Posterior vena cava (tissue), 2 donors: Measurements from ENCODE around the gene CFI. TPM values are rescaled to one million over a fixed set of nuclear protein-coding genes. Genes with fewer than 3 reads are reported as not detected.
A peak's percentile ranks its signal among the peaks of the same experiment; 100 is the strongest.

Experiments used
- DNase-seq: peaks from one replicate; pipeline ENCODE4 v3.0.0-alpha.2; 2020; ENCODE audit warnings: low spot score
- intact Hi-C, 2 donors: fragments of 100-400 bp; cut with DNase I; formaldehyde crosslinking; loops; one replicate each; pipeline versions ENCODE4 v1.14.1 to v1.14.2; 2022 to 2023
- total RNA-seq, 2 donors: library from RNA; stranded (reverse); fragmentation: NEBNext Ultra II Directional; extraction: Animal tissue kit (Norgen Biotek cat#: 25700); gene quantifications; one replicate each; pipeline ENCODE4 v1.2.1, GENCODE V29; 2021
- donor health status: DM: yes; HTN: yes; CAD: no.
- donor health status: DM: yes; HTN: yes; CAD: no.

CFI gene
- total RNA-seq, 2 donors from 2014 or later, result 21.1 to 33.9 TPM

DNA sequence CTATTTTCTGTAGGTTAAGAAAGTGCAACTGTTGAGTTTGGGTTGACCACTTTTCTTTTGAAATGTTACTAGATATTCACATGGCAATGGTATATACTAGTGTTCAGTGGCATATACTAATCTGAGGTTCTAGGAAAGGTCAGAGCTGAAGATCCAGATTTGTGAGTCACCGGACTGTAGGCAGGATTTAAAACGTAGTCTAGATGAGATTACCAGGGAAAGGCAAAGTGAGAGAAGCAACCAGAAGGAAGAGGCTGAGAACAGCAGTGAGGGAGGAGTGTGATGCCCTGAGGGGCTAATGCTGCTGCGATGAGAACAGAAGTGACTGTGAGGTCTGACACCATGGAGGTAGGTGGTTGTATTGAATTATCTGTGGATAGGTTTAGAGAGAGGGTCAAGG, 62.3 kb downstream of the CFI start:
- intact Hi-C loops, result no loop called here
- DNase-seq, result no peak

DNA sequence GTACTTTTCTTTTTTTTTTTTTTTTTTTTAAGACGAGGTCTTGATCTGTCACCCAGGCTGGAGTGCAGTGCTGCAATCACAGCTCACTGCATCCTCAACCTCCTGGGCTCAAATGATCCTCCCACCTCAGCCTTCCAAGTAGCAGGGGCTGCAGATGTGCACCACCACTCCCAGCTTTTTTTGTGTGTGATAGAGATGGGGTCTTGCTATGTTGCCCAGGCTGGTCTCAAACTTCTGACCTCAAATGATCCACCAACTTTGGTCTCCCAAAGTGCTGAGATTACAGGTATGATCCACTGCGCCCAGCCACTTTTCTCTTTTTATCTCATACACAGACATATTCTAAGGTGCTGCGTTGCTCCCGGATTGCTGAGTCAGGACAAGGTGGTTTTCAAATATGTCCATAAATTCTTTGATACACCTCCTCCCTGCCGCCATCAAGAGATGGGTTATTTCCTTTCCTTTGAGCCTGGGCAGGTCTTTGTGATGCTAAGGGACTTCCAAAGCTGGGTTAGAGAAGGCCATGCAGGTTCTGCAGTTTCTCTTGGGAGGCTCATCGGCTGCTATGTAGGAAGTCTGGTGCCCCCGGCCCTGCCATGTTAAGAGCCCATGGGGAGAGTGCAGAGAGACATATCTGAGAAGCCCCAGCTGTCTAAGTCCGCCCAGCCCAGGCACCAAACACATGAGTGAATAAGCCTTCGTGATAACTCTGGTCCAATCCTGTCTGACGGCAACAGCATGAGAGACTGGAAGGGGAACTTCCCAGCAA, 63.5 kb downstream of the CFI start:
- no peak for DNase-seq
- intact Hi-C loops, result no loop called here

DNA sequence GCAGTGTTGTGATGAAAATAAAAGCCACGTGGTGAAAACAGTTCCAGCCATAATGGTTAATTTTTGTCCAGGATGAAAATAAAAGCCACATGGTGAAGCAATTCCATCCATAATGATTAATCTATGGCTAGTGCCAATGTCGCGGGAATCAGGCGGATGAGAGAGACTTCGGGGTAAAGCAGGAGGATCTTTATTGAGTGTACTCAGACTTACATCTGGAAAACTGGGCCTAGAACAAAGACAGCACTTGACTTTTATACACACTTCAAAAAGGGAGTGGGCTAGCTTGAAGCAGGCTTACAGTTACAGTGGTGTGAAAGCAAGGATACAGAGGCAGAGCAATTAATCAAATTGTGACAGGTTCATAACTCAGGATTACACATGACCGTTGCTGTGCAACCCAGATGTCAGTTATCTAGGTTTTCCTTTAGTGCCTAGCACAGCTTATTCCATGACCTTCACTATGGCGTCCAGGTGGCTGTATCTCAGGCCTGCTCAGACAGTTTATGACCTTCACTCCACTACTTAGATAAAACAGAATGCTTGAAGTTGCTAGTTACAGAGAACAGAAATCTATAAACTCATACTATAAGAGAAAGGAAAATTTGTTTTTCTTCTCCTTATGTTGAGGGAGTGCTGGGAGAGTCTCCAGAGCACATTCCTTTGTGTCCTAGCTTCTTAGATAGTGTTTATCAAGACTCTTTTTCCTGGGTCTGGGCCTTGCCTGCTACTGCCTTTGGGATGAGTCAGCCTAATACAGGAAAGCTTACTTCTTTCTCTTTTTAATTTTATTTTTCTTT, 66.0 kb downstream of the CFI start:
- intact Hi-C loops, result no loop called here
- no peak for DNase-seq

DNA sequence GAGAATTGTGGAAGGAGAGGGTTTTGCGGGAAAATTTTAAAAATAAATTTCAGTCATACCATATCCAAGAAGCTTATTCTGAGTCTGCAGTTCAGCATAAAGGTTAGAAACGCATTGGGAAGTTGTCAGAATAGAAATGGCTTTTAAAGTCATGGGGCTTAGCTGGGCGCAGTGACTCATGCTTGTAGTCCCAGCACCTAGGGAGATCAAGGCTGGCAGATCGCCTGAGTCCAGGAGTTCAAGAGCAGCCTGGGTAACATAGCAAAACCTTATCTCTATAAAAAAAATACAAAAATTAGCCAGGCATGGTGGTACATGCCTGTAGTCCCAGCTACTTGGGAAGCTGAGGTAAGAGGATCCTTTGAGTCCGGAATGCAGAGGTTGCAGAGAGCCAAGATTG, 68.1 kb downstream of the CFI start:
- intact Hi-C loops, result no loop called here
- DNase-seq, result no peak

DNA sequence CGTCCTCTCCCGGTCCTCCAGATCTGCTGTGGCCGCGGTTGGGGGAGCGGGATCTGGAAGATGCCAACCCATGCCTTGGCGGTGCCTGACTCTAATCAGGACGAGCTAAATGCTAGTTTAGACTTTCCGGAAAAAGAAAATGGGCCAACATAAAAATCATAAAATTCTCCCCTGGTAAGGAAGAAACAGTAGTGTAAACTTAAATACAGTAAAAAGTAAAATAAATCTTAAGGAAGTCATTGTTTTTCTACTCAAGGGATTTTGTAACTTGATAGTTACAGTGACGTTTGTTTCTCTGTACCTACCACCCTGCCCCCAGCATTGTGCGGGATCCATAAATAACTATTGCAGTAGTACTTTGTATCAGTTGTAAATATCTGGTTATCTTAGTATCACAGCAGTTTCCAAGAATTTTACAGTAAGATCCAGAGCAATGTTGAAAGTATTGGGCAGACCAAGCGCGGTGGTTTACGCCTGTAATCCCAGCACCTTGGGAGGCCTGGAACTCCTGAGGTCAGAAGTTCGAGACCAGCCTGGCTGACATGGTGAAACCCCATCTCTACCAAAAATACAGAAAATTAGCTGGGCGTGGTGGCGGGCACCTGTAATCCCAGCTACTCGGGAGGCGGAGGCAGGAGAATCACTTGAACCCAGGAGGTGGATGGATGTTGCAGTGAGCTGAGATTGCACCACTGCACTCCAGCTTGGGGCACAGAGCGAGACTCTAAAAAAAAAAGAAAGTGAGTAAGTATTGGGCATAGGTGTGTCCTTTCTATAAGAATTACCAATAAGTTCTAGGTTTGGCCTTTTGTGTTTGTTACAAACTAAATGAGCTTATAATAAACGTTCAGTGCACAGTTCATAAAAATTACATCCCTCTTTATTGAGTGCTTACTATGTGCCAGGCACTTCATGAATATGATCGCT, 70.9 kb downstream of the CFI start:
- intact Hi-C loops, result no loop called here
- DNase-seq, result no peak

DNA sequence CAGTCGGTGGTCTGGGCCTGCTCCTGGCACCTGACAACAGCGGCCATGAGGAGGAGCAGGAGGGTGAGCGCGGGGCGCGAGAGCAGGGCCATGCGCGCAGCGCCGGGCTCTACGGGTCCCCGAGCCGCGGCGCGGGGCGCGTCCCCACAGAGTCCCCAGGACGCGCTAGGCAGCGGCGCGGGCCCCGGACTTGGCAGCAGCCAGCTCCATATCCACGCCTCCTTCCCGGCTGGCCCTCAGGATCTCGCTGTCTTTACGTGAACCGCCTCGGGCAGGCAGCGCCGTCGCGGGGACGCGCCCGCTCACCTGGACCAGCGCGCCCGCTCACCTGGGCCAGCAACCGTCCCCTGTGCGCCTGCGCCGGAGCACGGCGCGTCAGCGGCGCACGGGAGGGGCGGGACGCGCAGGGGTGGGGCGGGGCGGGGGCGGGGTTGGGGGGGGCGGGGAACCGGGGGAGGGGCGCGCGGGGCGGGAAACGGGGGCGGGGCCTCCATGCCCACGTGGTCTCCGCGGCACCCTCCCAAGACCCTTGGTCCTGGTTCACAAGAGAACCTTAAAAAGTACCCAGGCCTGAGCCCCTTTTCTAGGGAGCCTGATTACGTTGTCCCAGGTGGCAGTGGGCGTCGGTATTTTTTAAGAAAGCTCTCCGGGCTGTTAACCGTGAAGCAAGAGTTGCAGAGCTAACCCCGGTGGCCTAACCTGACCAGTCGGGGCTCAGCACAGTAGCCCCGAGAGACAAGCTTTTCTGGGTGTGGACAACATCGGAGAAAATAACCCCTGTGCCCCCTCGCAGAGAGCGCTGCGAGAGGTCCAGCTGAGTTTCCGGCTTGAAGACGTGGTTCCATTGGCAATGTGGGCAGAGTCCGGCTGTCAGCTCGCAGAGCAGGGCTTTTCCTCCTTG, 71.8 kb downstream of the CFI start, which contains the start of gene PLA2G12A:
Gene PLA2G12A, minus strand, starts transcription at position 353 of the 901 bp plus-strand sequence. Its CDS starts 261 bp downstream, at position 92.
- intact Hi-C loops, result no loop called here

DNA sequence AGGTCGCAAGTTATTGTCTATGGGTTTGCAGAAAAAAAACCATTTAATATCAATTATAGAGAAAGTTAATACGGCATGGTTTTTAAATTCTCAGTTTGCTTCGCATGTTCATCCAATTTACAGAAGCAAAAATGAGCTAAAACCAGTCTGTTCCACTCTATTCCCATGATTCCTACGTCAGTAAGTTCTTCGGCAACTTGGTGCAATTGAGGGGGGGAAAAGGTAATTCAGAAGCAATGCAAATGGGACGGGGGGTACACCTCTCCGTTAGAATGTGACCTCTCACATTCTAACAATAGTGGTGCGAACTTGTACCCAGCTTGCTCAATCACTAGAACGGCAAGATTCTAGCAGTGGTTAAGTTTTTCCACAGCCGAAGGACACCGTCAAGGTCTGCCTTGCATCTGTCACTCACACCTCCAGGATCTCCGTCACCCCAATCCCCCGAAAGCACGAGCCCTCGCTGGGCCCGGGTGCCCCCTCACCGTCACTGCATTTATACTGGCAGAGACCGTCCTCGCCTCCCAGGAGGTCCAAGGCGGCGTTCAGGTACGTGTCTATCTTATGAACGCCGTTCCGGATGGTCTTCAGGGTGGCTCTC, 72.6 kb downstream of the CFI start:
- no peak for DNase-seq
- intact Hi-C loops, result no loop called here

More for the DNA sequence above, 71.8 kb downstream of the CFI start, which contains the start of gene PLA2G12A:
- DNase-seq, result peak; percentile 89

DNA sequence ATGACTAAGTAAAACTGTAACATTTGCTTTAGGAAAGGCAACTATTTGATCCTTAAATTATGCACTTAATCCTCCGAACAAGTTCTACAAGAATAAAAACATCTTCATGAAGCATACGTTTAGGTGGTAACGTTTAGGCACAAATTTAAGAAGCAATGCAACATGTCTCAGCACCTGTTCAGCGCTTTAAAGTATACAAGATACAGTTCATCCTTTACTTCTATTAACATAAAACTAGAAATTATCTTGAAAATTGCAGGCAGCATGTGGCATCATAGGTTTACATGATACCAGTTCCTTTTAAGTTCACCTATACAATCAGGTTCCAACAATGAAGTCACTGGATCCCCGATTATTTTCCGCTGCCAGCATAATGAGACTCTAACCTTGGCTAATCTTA, 73.4 kb downstream of the CFI start:
- DNase-seq, result no peak
- intact Hi-C loops, result no loop called here

DNA sequence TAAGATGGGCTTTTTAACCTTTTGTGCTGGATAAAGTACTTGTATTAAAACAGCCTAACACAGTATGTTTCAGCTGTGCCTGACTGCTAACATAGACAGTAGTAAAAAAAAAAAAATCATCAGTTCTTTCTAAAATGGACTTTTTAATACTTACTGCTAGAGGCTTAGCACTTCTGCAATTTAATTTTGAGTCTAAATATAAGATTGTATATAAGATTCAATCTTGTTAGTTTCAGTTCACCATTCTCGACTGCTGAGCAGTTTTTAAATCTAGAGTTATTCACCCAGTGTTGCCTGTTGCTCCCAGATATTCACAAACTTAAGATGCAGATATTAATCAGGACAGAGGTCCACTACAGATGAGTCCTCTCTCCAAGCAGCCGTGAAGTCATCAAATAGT, 78.7 kb downstream of the CFI start:
- intact Hi-C loops, result no loop called here
- no peak for DNase-seq

DNA sequence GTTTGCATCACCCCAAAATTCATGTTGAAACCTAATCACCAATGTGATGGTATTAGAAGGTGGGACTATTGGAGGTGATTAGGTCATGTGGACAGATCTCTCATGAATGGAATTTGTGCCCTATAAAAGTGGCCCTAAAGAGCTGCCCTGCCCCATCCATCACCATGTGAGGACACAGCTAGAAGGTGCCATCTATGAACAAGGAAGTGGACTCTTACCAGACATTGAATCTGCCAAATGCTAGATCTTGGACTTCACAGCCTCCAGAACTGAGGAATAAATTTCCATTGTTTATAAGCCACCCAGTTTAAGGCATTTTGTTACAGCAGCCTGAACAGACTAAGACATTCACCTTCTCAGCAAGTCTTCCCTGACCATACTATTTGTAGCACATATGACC, 79.4 kb downstream of the CFI start:
- intact Hi-C loops, result no loop called here
- no peak for DNase-seq

DNA sequence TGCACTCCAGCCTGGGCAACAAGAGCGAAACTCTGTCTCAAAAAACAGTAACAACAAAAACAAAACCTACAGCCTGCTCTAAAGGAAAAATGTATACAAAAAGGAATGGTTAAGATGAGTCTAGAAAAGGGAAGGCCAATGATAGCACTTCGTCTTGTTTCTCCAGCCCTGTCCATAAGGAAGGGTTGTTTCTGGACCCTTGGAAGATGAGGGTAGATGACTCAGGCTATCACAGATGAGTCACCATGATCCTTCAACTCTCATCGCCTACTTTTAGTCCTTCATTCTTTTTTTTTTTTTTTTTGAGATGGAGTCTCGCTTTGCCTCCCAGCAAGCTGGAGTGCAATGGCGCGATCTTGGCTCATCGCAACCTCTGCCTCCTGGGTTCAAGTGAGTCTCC, 80.8 kb downstream of the CFI start:
- DNase-seq, result no peak
- intact Hi-C loops, result no loop called here

DNA sequence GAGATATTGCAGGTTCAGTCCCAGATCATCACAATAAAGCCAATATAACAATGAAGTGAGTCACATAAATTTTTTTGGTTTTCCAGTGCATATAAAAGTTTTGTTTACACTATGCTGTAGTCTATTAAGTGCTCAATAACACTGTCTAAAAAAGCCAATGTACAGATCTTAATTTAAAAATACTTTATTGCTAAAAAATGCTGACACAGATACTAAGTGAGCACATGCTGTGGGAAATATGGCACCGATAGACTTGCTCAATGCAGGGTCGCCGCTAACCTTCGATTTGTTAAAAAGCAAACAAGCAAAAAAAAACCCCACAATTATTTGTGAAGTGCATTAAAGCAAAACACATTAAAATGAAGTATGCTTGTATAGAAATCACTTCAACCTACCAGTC, 82.2 kb downstream of the CFI start:
- intact Hi-C loops, result no loop called here
- DNase-seq, result no peak

DNA sequence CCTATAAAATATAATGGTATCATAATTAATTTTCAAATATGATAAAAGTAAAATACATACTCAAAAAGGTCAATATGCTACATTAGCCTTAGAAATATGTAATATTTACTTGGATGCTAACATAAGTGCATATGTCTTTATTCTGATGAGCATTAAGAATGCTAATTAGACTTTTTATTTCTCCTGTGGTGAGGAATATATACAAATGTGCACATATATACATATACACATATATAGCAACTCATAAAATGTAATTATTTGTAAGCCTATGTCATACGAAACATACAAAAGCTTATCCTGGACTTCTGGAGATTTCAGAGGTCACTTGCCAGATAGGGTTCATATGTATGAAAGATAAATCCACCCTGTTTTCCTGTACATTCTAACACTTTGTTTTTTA, 83.0 kb downstream of the CFI start:
- no peak for DNase-seq
- intact Hi-C loops, result no loop called here

DNA sequence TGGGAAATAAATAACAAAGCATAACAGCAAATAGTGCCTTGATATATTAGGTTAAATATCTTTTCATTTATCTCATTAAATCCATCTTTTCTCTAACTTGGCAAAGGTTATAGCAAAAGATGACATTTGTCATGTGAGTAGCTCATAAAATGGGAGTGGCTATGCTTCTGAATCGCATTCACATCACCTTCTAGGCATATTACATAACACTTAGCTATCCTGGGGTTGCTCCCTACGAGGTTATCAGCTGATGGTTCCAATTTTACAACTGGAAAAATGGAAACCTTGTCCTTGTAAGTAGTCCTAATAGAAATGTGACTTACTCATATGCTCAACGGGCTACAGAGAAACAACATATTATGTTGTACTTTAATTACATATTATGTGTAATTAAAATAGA, 88.3 kb downstream of the CFI start:
- no peak for DNase-seq
- intact Hi-C loops, result no loop called here

DNA sequence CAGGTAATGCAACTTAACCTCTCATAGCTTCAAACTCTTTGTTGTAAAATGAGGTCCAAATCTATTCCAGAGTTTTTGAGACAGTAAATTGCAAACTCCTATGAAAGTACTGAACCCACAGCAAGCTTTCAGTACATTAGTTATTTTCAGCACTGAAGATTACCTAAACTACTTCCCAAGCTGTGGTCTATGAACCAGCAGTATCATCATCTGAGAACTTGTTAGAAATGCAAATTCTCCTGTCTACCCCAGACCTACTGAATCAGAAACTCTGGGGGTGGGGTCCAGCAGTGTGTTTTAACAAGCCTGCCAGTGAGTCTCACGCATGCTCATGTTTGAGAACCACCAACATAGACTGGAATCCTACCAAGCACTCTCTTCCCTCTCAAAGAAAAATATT, 92.8 kb downstream of the CFI start:
- no peak for DNase-seq
- intact Hi-C loops, result no loop called here

DNA sequence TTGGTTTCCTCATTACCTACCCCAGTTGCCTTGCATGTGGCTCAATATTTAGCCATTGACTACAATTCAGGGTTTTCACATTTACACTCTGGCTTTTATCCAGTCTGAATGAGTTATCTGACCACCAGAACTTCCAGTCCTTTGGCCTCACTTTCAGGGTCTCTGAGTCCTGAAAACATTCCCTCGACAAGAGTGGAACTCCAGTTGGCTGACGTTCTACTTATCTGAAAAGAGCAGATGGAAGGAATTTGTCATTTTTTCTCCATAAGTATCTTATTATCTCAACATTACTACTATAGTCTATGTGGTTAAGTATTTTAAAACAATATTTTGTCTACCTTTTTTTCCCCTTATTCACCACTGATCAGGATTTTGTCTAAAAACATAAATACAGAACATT, 93.4 kb downstream of the CFI start:
- no peak for DNase-seq
- intact Hi-C loops, result no loop called here

DNA sequence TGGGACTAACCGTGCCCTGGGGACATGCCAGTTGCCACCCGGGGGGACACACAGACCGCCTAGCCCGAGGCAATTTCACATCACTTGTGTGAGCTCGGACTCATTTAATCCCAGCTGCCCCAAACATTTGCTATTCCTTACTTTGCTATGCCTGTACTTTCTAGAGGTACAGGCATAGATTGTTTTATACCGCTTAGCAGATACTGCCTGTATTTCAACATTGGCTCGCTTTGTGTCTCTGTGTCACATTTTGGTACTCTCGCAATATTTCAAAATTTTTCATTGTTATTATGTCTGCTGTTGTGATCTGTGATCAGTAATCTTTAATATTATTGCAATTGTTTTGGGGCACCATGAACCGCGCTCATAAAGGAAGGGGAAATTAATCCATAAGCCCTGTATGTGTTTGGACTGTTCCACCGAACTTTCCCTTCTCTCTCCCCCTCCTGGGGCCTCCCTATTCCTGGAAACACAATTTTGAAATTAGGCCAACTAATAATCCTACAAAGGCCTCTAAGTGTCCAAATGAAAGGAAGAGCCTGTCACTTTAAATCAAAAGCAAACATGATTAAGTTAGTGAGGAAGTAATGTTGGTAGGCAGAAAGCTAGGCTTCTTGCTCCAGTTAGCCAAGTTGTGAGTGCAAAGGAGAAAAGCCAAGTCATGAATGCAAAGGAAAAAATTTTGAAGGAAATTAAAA, 98.0 kb downstream of the CFI start:
- DNase-seq, result no peak
- intact Hi-C loops, result loop anchor here in 1 of 2 donors (5.0 kb wide), 1 partner anchor 113 kb away; the partner anchor contains the start of gene GAR1
